Measurements from ENCODE around the gene MYH9. TPM values are rescaled to one million over a fixed set of nuclear protein-coding genes. Genes with fewer than 3 reads are reported as not detected.
"Not testable (repeated sequence)": the region's sequence is repeated elsewhere in the genome, so short reads cannot be mapped to it uniquely, and the experiment has no call there.

The MYH9 gene
- total RNA-seq, 8 experiments from 2014 or later: 10.0 to 119 (median 53.1) TPM

GRCh38 chr22:36257948-36258670 lies 129.7 kb downstream of the MYH9 start:
- Histone ChIP-seq H3K27ac (no peak overlapping the region), H3K4me3 (no peak overlapping the region), H3K4me1 (replicated peaks in 1 of 2) (peaks cover 13 to 20% of the 10 kb centered on the region in 2 donors)
- in situ Hi-C loops (cut with MboI; ENCODE audit: low pct_unique_long_range_greater_than_20kb in 2 of 9, low sequenced_read_pairs in 9 of 9, unreplicated experiment in 9 of 9): no loop called here
- ATAC-seq (replicated peaks in 6 of 8): no peak
- 79 to 100% (median 92%) methylated on average over 3 to 10 of the region's 13 CpGs; no CpG with 5 or more reads in 1 of the 10 experiments for WGBS, 10 experiments

DNA sequence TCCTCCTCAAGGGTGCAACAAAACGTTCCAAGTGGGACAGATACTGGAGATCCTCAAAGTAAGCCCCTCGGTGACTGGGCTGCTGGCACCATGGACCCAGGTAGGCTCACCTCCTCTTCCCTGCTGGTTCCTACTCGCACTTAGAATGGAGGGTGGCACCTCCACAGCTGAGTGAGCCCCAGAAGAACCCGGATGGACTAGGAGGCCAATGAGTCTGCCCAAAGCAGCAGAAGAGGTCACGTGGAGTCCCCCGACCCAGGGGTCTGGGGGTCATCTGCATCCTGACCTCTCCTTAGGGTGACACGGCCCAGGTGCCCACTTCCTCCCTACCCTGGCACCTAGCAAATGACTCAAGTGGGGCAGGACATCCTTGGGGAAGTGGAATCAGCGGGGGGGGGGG lies 130.5 kb downstream of the MYH9 start:
- Histone ChIP-seq H3K4me3 (no peak overlapping the region), H3K27ac (no peak overlapping the region), H3K4me1 (replicated peaks in 1 of 2) (peaks cover 13 to 20% of the 10 kb centered on the region in 2 donors)
- no peak for ATAC-seq (replicated peaks in 6 of 8)
- WGBS, 10 experiments: 40 to 100% (median 80%) methylated on average over 1 to 6 of the region's 8 CpGs; no CpG with 5 or more reads in 4 of the 10 experiments
- in situ Hi-C loops (cut with MboI; ENCODE audit: low pct_unique_long_range_greater_than_20kb in 2 of 9, low sequenced_read_pairs in 9 of 9, unreplicated experiment in 9 of 9): no loop called here

- WGBS, 10 experiments: 67 to 100% (median 80%) methylated on average over 1 to 3 of the region's 3 CpGs; no CpG with 5 or more reads in 1 of the 10 experiments
- H3K4me1 ChIP-seq (replicated peaks in 1 of 2): peaks cover 13 to 20% of the 10 kb centered on the region in 2 donors
- in situ Hi-C loops (cut with MboI; ENCODE audit: low pct_unique_long_range_greater_than_20kb in 2 of 9, low sequenced_read_pairs in 9 of 9, unreplicated experiment in 9 of 9): no loop called here
- no peak overlapping the region for H3K4me3 ChIP-seq
- H3K27ac ChIP-seq: no peak overlapping the region
- no peak for ATAC-seq (replicated peaks in 6 of 8)
Measured at GRCh38 chr22:36256478-36256877, 131.3 kb downstream of the MYH9 start.

DNA sequence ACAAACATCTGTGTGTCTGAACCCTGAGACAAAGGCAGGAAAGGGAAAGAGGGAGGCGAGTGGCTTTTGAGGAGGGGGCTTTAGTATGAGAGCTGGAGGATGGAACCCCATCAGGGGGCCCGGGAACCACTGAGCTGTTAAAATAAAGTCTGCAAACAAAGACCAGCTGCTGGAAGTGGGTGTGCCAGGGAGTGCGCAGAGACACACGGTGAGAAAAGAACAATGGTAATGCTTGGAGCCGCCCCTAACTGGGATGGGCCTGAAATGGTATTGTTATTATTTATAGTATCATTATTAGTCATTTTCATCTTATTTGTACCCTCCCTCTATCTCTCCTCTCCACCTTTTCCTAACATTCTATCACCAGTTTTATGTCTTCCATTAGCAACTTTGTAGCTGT lies 132.2 kb downstream of the MYH9 start:
- WGBS, 10 experiments: no CpG with 5 or more reads among the region's 5 CpGs
- H3K27ac ChIP-seq; H3K4me3 ChIP-seq; in situ Hi-C loops (cut with MboI; ENCODE audit: low pct_unique_long_range_greater_than_20kb in 2 of 9, low sequenced_read_pairs in 9 of 9, unreplicated experiment in 9 of 9): not testable (repeated sequence)
- peaks cover 13 to 20% of the 10 kb centered on the region in 2 donors for H3K4me1 ChIP-seq (replicated peaks in 1 of 2)
- peak in 4 of 8 experiments; percentile 11 to 28 (median 20) for ATAC-seq (replicated peaks in 6 of 8)

- peaks cover 4 to 7% of the 10 kb centered on the region in 2 donors for H3K4me1 ChIP-seq (replicated peaks in 1 of 2)
- in situ Hi-C loops (cut with MboI; ENCODE audit: low pct_unique_long_range_greater_than_20kb in 2 of 9, low sequenced_read_pairs in 9 of 9, unreplicated experiment in 9 of 9): no loop called here
- H3K4me3 ChIP-seq: no peak overlapping the region
- ATAC-seq (replicated peaks in 6 of 8): no peak
- H3K27ac ChIP-seq: no peak overlapping the region
- WGBS, 10 experiments: 40 to 100% (median 78%) methylated on average over 1 to 5 of the region's 7 CpGs; no CpG with 5 or more reads in 2 of the 10 experiments
Measured at GRCh38 chr22:36253523-36254490, 134.0 kb downstream of the MYH9 start.

GRCh38 chr22:36252754-36253522 lies 134.8 kb downstream of the MYH9 start, which contains the start of gene APOL1:
APOL1 (plus strand) TSS chr22:36253133; CDS start chr22:36254956, 1,823 bp downstream.
- ATAC-seq (replicated peaks in 6 of 8): peak in 3 of 8 experiments; percentile 51 to 59 (median 56)
- 30 to 100% (median 90%) methylated on average over 1 to 5 of the region's 10 CpGs; no CpG with 5 or more reads in 2 of the 10 experiments for WGBS, 10 experiments
- in situ Hi-C loops (cut with MboI; ENCODE audit: low pct_unique_long_range_greater_than_20kb in 2 of 9, low sequenced_read_pairs in 9 of 9, unreplicated experiment in 9 of 9): no loop called here
- no peak within 1 kb of the TSS for H3K27ac ChIP-seq
- H3K4me3 ChIP-seq: no peak within 1 kb of the TSS
- peaks cover 2 to 7% of the 10 kb centered on the region in 2 donors for H3K4me1 ChIP-seq (replicated peaks in 1 of 2)

- H3K27ac ChIP-seq; ATAC-seq (replicated peaks in 6 of 8); in situ Hi-C loops (cut with MboI; ENCODE audit: low pct_unique_long_range_greater_than_20kb in 2 of 9, low sequenced_read_pairs in 9 of 9, unreplicated experiment in 9 of 9); H3K4me3 ChIP-seq; H3K4me1 ChIP-seq (replicated peaks in 1 of 2): not testable (repeated sequence)
- 60 to 94% (median 91%) methylated on average over 1 to 3 of the region's 7 CpGs; no CpG with 5 or more reads in 6 of the 10 experiments for WGBS, 10 experiments
Measured at GRCh38 chr22:36251979-36252608, 135.7 kb downstream of the MYH9 start.

DNA sequence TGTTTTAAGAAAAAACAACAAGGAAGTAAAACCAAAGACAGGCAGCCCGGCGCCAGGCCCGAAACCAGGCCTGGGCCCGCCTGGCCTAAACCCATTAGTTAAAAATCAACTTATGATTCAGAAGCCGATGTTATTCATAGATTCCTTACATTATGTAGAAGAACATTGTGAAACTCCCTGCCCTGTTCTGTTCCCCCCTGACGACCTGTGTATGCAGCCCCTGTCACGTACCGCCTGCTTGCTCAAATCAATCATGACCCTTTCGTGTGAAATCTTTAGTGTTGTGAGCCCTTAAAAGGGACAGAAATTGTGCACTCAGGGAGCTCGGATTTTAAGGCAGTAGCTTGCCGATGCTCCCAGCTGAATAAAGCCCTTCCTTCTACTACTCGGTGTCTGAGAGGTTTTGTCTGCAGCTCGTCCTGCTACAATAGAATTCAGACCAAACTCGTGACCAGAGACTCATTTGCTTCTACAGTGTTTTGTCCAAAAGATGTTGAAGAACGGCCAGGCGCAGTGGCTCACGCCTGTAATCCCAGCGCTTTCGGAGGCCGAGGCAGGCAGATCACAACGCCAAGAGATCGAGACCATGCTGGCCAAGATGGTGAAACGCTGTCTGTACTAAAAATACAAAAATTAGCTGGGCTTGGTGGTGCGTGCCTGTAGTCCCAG lies 137.3 kb downstream of the MYH9 start:
- H3K27ac ChIP-seq; in situ Hi-C loops (cut with MboI; ENCODE audit: low pct_unique_long_range_greater_than_20kb in 2 of 9, low sequenced_read_pairs in 9 of 9, unreplicated experiment in 9 of 9); ATAC-seq (replicated peaks in 6 of 8); H3K4me1 ChIP-seq (replicated peaks in 1 of 2); H3K4me3 ChIP-seq: not testable (repeated sequence)
- WGBS, 10 experiments: 57 to 100% (median 87%) methylated on average over 2 to 12 of the region's 24 CpGs; no CpG with 5 or more reads in 2 of the 10 experiments

DNA sequence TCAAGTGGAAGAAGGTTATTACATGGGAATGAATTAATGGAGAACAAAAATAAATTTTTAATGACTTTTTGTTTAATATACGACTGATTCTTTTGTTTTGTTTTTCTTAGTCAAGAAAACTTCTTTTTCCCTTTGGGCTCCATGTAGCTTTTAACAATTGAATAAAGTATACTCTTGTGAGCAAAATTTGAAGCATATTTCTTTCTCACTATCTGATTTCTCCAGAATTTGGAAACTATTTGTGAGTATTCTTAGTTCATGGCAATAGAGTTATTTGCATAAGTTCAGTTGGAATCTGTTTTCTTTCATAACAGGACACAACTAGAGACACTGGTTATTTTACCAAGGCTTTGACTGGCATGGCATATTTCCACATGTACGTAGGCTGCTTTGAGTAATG lies 138.6 kb downstream of the MYH9 start:
- in situ Hi-C loops (cut with MboI; ENCODE audit: low pct_unique_long_range_greater_than_20kb in 2 of 9, low sequenced_read_pairs in 9 of 9, unreplicated experiment in 9 of 9): no loop called here
- H3K4me1 ChIP-seq (replicated peaks in 1 of 2): no peaks in the 10 kb centered on the region
- no peak overlapping the region for H3K27ac ChIP-seq
- ATAC-seq (replicated peaks in 6 of 8): no peak
- no peak overlapping the region for H3K4me3 ChIP-seq
- WGBS, 10 experiments: 71 to 100% (median 92%) methylated on average over 1 to 2 of the region's 2 CpGs

GRCh38 chr22:36247955-36248354 lies 139.8 kb downstream of the MYH9 start:
- Histone ChIP-seq H3K27ac (no peak overlapping the region), H3K4me1 (replicated peaks in 1 of 2) (no peaks in the 10 kb centered on the region), H3K4me3 (no peak overlapping the region)
- 31 to 92% (median 80%) methylated on average over 1 to 5 of the region's 5 CpGs; no CpG with 5 or more reads in 1 of the 10 experiments for WGBS, 10 experiments
- ATAC-seq (replicated peaks in 6 of 8): no peak
- in situ Hi-C loops (cut with MboI; ENCODE audit: low pct_unique_long_range_greater_than_20kb in 2 of 9, low sequenced_read_pairs in 9 of 9, unreplicated experiment in 9 of 9): no loop called here

DNA sequence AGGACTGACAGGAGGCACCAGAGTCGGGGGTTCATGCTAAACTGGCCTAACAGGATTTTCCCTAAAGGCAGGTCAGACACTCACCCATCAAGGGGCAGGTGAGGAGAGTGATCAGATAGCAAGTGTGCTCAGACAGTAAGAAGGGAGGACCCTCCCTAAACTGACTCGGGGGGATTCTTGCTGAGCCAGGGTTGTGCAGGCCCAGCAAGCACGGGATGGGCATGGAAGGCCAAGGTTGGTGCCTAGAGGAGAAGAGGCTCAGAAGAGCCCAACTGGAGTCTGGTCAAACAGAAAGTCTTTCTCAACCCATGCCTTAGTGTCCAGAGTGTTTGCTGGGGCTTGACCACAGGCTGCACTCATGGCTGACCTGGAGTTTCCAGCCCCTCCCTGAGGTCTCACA lies 141.0 kb downstream of the MYH9 start:
- 50 to 100% (median 67%) methylated on average over 1 to 3 of the region's 3 CpGs; no CpG with 5 or more reads in 5 of the 10 experiments for WGBS, 10 experiments
- in situ Hi-C loops (cut with MboI; ENCODE audit: low pct_unique_long_range_greater_than_20kb in 2 of 9, low sequenced_read_pairs in 9 of 9, unreplicated experiment in 9 of 9): no loop called here
- ATAC-seq (replicated peaks in 6 of 8): no peak
- H3K4me1 ChIP-seq (replicated peaks in 1 of 2): no peaks in the 10 kb centered on the region
- no peak overlapping the region for H3K27ac ChIP-seq
- no peak overlapping the region for H3K4me3 ChIP-seq

Measured in motor neuron (in vitro differentiated cells).